Measurements from ENCODE around the gene TMCO2.

GRCh38 chr1:40204856-40205255 is 42.9 kb upstream of the TMCO2 start:
- TF ChIP-seq ZNF274 (IDR thresholded peaks at IDR 0.05; ENCODE audit: low read depth, low read length) (no peak), YY1 (IDR thresholded peaks at IDR 0.05; ENCODE audit: insufficient read depth, insufficient read length) (no peak)

Measured in NT2/D1 (cell line).